Right lobe of liver (tissue), 6 donors: ENCODE measurements around the gene GRIA1. TPM values are rescaled to one million over a fixed set of nuclear protein-coding genes. Genes with fewer than 3 reads are reported as not detected.

Experiments
- ATAC-seq, 4 donors: fragments of 200-7000 bp; cut with Tn5 transposase; one replicate each; pipeline ENCODE4 v1.9.1; 2020; ENCODE audit warnings: mild to moderate bottlenecking in 4 of 4, moderate library complexity in 4 of 4
- DNase-seq, 3 donors: peaks; one replicate each; pipeline ENCODE4 v3.0.0-alpha.2; 2020
- H3K27ac ChIP-seq, 3 donors: fragments of 200-600 bp; one replicate each; pipeline ENCODE4 v1.8.0; 2022
- H3K27me3 ChIP-seq, 2 donors: fragments of 200-600 bp; one replicate each; pipeline ENCODE4 v1.8.0; 2022
- H3K36me3 ChIP-seq, 4 donors: fragments of 200-600 bp; sonication (generic) in 1 of 4; one replicate each; pipeline versions ENCODE4 v1.5.1 to v1.8.0; 2017 to 2022; ENCODE audit warnings: control low read depth in 1 of 4
- H3K4me1 ChIP-seq, 4 donors: fragments of 200-600 bp; sonication (generic) in 1 of 4; one replicate each; pipeline versions ENCODE4 v1.5.1 to v1.8.0; 2017 to 2022; ENCODE audit warnings: control low read depth in 1 of 4
- H3K4me3 ChIP-seq, 3 donors: fragments of 200-600 bp; one replicate each; pipeline ENCODE4 v1.8.0; 2022
- H3K9me3 ChIP-seq, 4 donors: fragments of 200-600 bp; sonication (generic) in 1 of 4; one replicate each; pipeline versions ENCODE4 v1.5.1 to v1.8.0; 2017 to 2022; ENCODE audit warnings: control low read depth in 1 of 4
- CTCF ChIP-seq, 4 donors: fragments of 200-600 bp in 3 of 4; fragments of 450-650 bp in 1 of 4; IDR thresholded peaks; one replicate each; pipeline versions ENCODE4 v1.5.1 to v1.8.0; 2016 to 2022; ENCODE audit warnings: antibody characterized with exemption in 4 of 4, mild to moderate bottlenecking in 2 of 4
- POLR2A ChIP-seq: fragments of 450-650 bp; IDR thresholded peaks from one replicate; pipeline ENCODE4 v1.6.1; 2017; ENCODE audit warnings: antibody characterized with exemption, mild to moderate bottlenecking
- WGBS: methylation state at CpG from one replicate; pipeline ENCODE4 v1.1.6; 2018; ENCODE audit warnings: low coverage, low lambda C conversion rate; ENCODE audit not compliant: insufficient coverage; ENCODE audit errors: missing lambda C conversion rate; 5-methylcytosine and 5-hydroxymethylcytosine counted together
- intact Hi-C, 2 donors: fragments of 100-400 bp; cut with DNase I; formaldehyde crosslinking; loops; one replicate each; pipeline versions ENCODE4 v1.11.2 to v1.14.1; 2022
- total RNA-seq, 6 experiments: library from RNA; depleted of rRNA in 2 of 6; stranded (reverse); fragments of >200 nt in 2 of 6; fragmentation: NEBNext Ultra II Directional in 3 of 6; extraction: Animal tissue kit (Norgen Biotek cat#: 25700) in 3 of 6; gene quantifications; one replicate each; pipeline versions ENCODE4 v1.1.0 to v1.2.4, GENCODE V29; 2016 to 2023
- donor health status: DM: no; HTN: yes; CAD: no.
- donor health status: DM: no; HTN: no; CAD: no.
- donor health status: DM: no; HTN: no; CAD: no.
- donor health status: DM: no; HTN: yes; CAD: no.
- donor health status: DM: no; HTN: yes; CAD: no.

Gene GRIA1
- total RNA-seq, 6 experiments from 2014 or later = not detected

- TF ChIP-seq POLR2A (no peak), CTCF (IDR thresholded peaks at IDR 0.05) (no peak)
- Histone ChIP-seq H3K27ac (no peak overlapping the region), H3K4me1 (no peaks in the 10 kb centered on the region), H3K4me3 (no peak overlapping the region), H3K36me3 (no peaks in the 10 kb centered on the region), H3K27me3 (no peaks in the 10 kb centered on the region), H3K9me3 (no peaks in the 10 kb centered on the region)
- DNase-seq (no peak), ATAC-seq (no peak)
- 83% methylated on average over 8 of the region's 8 CpGs for WGBS
- intact Hi-C loops = no loop called here
Measured at GRCh38 chr5:153613672-153614071, 123.2 kb downstream of the GRIA1 start.

- ATAC-seq = no peak
- Histone ChIP-seq H3K27ac (no peak overlapping the region), H3K9me3 (no peaks in the 10 kb centered on the region), H3K4me3 (no peak overlapping the region), H3K36me3 (no peaks in the 10 kb centered on the region), H3K4me1 (no peaks in the 10 kb centered on the region), H3K27me3 (no peaks in the 10 kb centered on the region)
- TF ChIP-seq CTCF (IDR thresholded peaks at IDR 0.05) = no peak
- TF ChIP-seq POLR2A = no peak
- WGBS = 60% methylated on average over 4 of the region's 4 CpGs
- no peak for DNase-seq
- intact Hi-C loops = no loop called here
Measured at GRCh38 chr5:153617190-153617589, 126.7 kb downstream of the GRIA1 start.

GRCh38 chr5:153618307-153618706, 127.8 kb downstream of the GRIA1 start:
- TF ChIP-seq CTCF (IDR thresholded peaks at IDR 0.05) (no peak), POLR2A (no peak)
- Histone ChIP-seq H3K9me3 (no peaks in the 10 kb centered on the region), H3K4me3 (no peak overlapping the region), H3K4me1 (no peaks in the 10 kb centered on the region), H3K36me3 (no peaks in the 10 kb centered on the region), H3K27me3 (no peaks in the 10 kb centered on the region), H3K27ac (no peak overlapping the region)
- intact Hi-C loops = no loop called here
- no peak for DNase-seq
- 66% methylated on average over 2 of the region's 2 CpGs for WGBS
- no peak for ATAC-seq

GRCh38 chr5:153618867-153619266, 128.4 kb downstream of the GRIA1 start:
- no peak for DNase-seq
- intact Hi-C loops = no loop called here
- Histone ChIP-seq H3K9me3 (no peaks in the 10 kb centered on the region), H3K27me3 (no peaks in the 10 kb centered on the region), H3K4me3 (no peak overlapping the region), H3K27ac (no peak overlapping the region), H3K36me3 (no peaks in the 10 kb centered on the region), H3K4me1 (no peaks in the 10 kb centered on the region)
- ATAC-seq = no peak
- TF ChIP-seq POLR2A (no peak), CTCF (IDR thresholded peaks at IDR 0.05) (no peak)

- WGBS = 63% methylated on average over 1 of the region's 1 CpG
- no peaks in the 10 kb centered on the region for H3K27me3 ChIP-seq
- no peaks in the 10 kb centered on the region for H3K9me3 ChIP-seq
- DNase-seq (no peak), ATAC-seq (peak in 1 of 4 donors; percentile 23)
- TF ChIP-seq POLR2A (no peak), CTCF (IDR thresholded peaks at IDR 0.05) (no peak)
- H3K4me1 ChIP-seq = no peaks in the 10 kb centered on the region
- H3K36me3 ChIP-seq = no peaks in the 10 kb centered on the region
- no peak overlapping the region for H3K4me3 ChIP-seq
- no peak overlapping the region for H3K27ac ChIP-seq
- intact Hi-C loops = no loop called here
Measured at GRCh38 chr5:153619771-153620170, 129.3 kb downstream of the GRIA1 start.
